ENCODE measurements around the gene HPX. TPM values are rescaled to one million over a fixed set of nuclear protein-coding genes. Genes with fewer than 3 reads are reported as not detected.
A peak's percentile ranks its signal among the peaks of the same experiment; 100 is the strongest.

HPX gene
- total and polyA plus RNA-seq, 2 of the 4 experiments (the other 2 are of a cell fraction) = 0.36 to 1.4 TPM

- dilution Hi-C loops (cut with HindIII; ENCODE audit: low sequenced_read_pairs, unreplicated experiment) (no loop called here), intact Hi-C loops (cut with micrococcal nuclease) (no loop called here), in situ Hi-C loops (cut with MboI; ENCODE audit: low sequenced_read_pairs) (no loop called here)
- Histone ChIP-seq H2AK9ac (replicated peaks; ENCODE audit: low read depth, low read length, poor library complexity) (no peak overlapping the region), H4K5ac (ENCODE audit: low read depth, low read length) (no peak overlapping the region), H3K4me1 (ENCODE audit: control insufficient read depth, insufficient read depth, low read length) (peaks cover 9% of the 10 kb centered on the region), H3K4me3 (ENCODE audit: insufficient read depth, low read depth, low read length) (no peak overlapping the region), H2BK120ac (ENCODE audit: low read depth, low read length) (peak overlapping the region; percentile 28; the same call in 1 of the 2 replicates), H2BK5ac (ENCODE audit: low read depth, low read length, poor library complexity, severe bottlenecking) (peak overlapping the region; percentile 18), H4K20me1 (ENCODE audit: insufficient read depth, low read length) (no peaks in the 10 kb centered on the region; the same call in 1 of the 2 replicates), H3K9ac (ENCODE audit: low read depth, low read length) (no peak overlapping the region), H3K56ac (ENCODE audit: extremely low read depth, insufficient read depth, low read length) (no peak overlapping the region), H2BK15ac (ENCODE audit: low read depth, low read length) (no peak overlapping the region), H3K18ac (ENCODE audit: low read depth, low read length) (no peak overlapping the region), H3K9me1 (ENCODE audit: insufficient read depth, low read length) (peaks cover 41% of the 10 kb centered on the region), H2BK20ac (ENCODE audit: low read depth, low read length) (no peak overlapping the region), H3K23ac (ENCODE audit: low read depth, low read length) (peak overlapping the region; percentile 63; the same call in 1 of the 2 replicates), H2AK5ac (ENCODE audit: low read depth, low read length) (peak overlapping the region; percentile 39), H3K4me2 (ENCODE audit: low read depth, low read length) (no peak overlapping the region), H3K27ac (ENCODE audit: insufficient read depth, low read length) (peak overlapping the region; percentile 4; the same call in 1 of the 2 replicates), H3K9me3 (ENCODE audit: control insufficient read depth, insufficient read depth, low read length) (no peaks in the 10 kb centered on the region), H3K36me3 (ENCODE audit: control insufficient read depth, insufficient read depth, low read length) (peaks cover 43% of the 10 kb centered on the region), H2AFZ (replicated peaks; ENCODE audit: low read length, poor library complexity) (no peak overlapping the region), H3K79me1 (ENCODE audit: low read depth in 1 of 2, low read length in 2 of 2) (peaks cover 5 to 8% of the 10 kb centered on the region in 2 experiments; a peak in 1 of 4 replicates), H3K14ac (replicated peaks; ENCODE audit: low read depth, low read length) (0 out of 2 replicates have a peak overlapping the region, but pooled peaks have one; percentile 11), H4K8ac (ENCODE audit: low read depth in 2 of 2, low read length in 2 of 2) (peak overlapping the region in 1 of 2 experiments; percentile 16; a peak in 1 of 4 replicates), H4K91ac (ENCODE audit: insufficient read depth, low read depth, low read length) (peak overlapping the region; percentile 28; the same call in 1 of the 2 replicates), H3K4ac (ENCODE audit: low read depth, low read length) (peak overlapping the region; percentile 57; the same call in 1 of the 2 replicates), H3K27me3 (ENCODE audit: control insufficient read depth, insufficient read depth, low read length) (no peaks in the 10 kb centered on the region)
- CTCF ChIA-PET = interaction anchor here (0.5 kb wide), 1 partner anchor 25 kb away, joined by 3 read pairs; no protein-coding TSS in a partner anchor
- DNase-seq (no peak), ATAC-seq (ENCODE audit: low read depth) (no peak; the same call in 1 of the 2 replicates)
- BruUV-seq (replicated peaks) = no TSS peak
- no peak for TF ChIP-seq RCOR1 (IDR thresholded peaks at IDR 0.05; ENCODE audit: insufficient replicate concordance, low read length)
- TF ChIP-seq SMC3 (IDR thresholded peaks at IDR 0.05; ENCODE audit: low read depth, low read length) = no peak
- TF ChIP-seq FOS (IDR thresholded peaks at IDR 0.05; ENCODE audit: low read depth, low read length) = no peak
- POLR2A ChIA-PET (ENCODE audit: unreplicated experiment) = no interaction called here
- WGBS, 2 experiments (ENCODE audit: extremely low coverage in 2 of 2, insufficient read length in 1 of 2) = 17% methylated on average over 1 of the region's 1 CpG; no CpG with 5 or more reads in 1 of the 2 experiments
Observed at GRCh38 chr11:6397156-6397555, 43.6 kb downstream of the HPX start.
